Mesendoderm (in vitro differentiated cells): ENCODE measurements around the gene ARG2. TPM values are rescaled to one million over a fixed set of nuclear protein-coding genes. Genes with fewer than 3 reads are reported as not detected.
A peak's percentile ranks its signal among the peaks of the same experiment; 100 is the strongest.

ENCODE experiments used
- DNase-seq: peaks from one replicate; pipeline ENCODE4 v3.0.0; 2013
- H2AK5ac ChIP-seq: 2 replicates; pipeline ENCODE4 v1.6.1; 2013; ENCODE audit warnings: low read length, inconsistent platforms
- H2BK120ac ChIP-seq: 2 replicates; pipeline ENCODE4 v1.6.1; 2013; ENCODE audit warnings: low read depth, mild to moderate bottlenecking, low read length, moderate library complexity, mixed read lengths
- H2BK15ac ChIP-seq: replicated peaks from 2 replicates; pipeline ENCODE4 v1.6.1; 2013; ENCODE audit warnings: low read depth, mild to moderate bottlenecking, moderate library complexity
- H2BK5ac ChIP-seq: 2 replicates; pipeline ENCODE4 v1.6.1; 2013; ENCODE audit warnings: low read length, inconsistent platforms
- H3K18ac ChIP-seq: 2 replicates; pipeline ENCODE4 v1.6.1; 2013; ENCODE audit warnings: mild to moderate bottlenecking, low read length, mixed read lengths
- H3K23ac ChIP-seq: one replicate; pipeline ENCODE4 v1.6.1; 2013; ENCODE audit warnings: low read length
- H3K27ac ChIP-seq: 2 replicates; pipeline ENCODE4 v1.5.1; 2013; ENCODE audit warnings: low read depth, mild to moderate bottlenecking, inconsistent platforms, low read length, moderate library complexity
- H3K27me3 ChIP-seq: 2 replicates; pipeline ENCODE4 v1.6.1; 2013; ENCODE audit warnings: low read length, control low read depth, mild to moderate bottlenecking, inconsistent platforms; ENCODE audit not compliant: insufficient read depth, poor library complexity
- H3K36me3 ChIP-seq: 2 replicates; pipeline ENCODE4 v1.6.1; 2013; ENCODE audit warnings: low read length, inconsistent platforms; ENCODE audit not compliant: control insufficient read depth, insufficient read depth
- H3K4ac ChIP-seq: one replicate; pipeline ENCODE4 v1.6.1; 2013; ENCODE audit warnings: low read depth, mild to moderate bottlenecking, low read length, moderate library complexity
- H3K4me1 ChIP-seq: 2 replicates; pipeline ENCODE4 v1.6.1; 2013; ENCODE audit warnings: low read depth, low read length, inconsistent platforms; ENCODE audit not compliant: control insufficient read depth
- H3K4me2 ChIP-seq: 2 replicates; pipeline ENCODE4 v1.6.1; 2013; ENCODE audit warnings: low read length
- H3K4me3 ChIP-seq: 2 replicates; pipeline ENCODE4 v1.5.1; 2013; ENCODE audit warnings: mild to moderate bottlenecking, low read length
- H3K56ac ChIP-seq: one replicate; pipeline ENCODE4 v1.6.1; 2013; ENCODE audit warnings: low read length
- H3K79me1 ChIP-seq: 2 replicates; pipeline ENCODE4 v1.6.1; 2013; ENCODE audit warnings: low read length, inconsistent platforms
- H3K79me2 ChIP-seq: 2 replicates; pipeline ENCODE4 v1.6.1; 2013; ENCODE audit warnings: mild to moderate bottlenecking, low read length; ENCODE audit not compliant: control insufficient read depth, insufficient read depth
- H3K9ac ChIP-seq: 2 replicates; pipeline ENCODE4 v1.6.1; 2013; ENCODE audit warnings: low read length, inconsistent platforms
- H4K5ac ChIP-seq: one replicate; pipeline ENCODE4 v1.6.1; 2013; ENCODE audit warnings: low read length
- H4K8ac ChIP-seq: one replicate; pipeline ENCODE4 v1.6.1; 2013; ENCODE audit warnings: low read depth, mild to moderate bottlenecking, control low read depth, low read length, moderate library complexity
- WGBS: extraction: QIAGEN DNeasy Blood & Tissue Kit; methylation state at CpG from one replicate; pipeline ENCODE4 v1.1.7; 2013; ENCODE audit warnings: low lambda C conversion rate, missing lambda C conversion rate; ENCODE audit not compliant: insufficient coverage; ENCODE audit errors: extremely low coverage; 5-methylcytosine and 5-hydroxymethylcytosine counted together
- polyA plus RNA-seq, 2 experiments: library from polyadenylated mRNA; stranded (reverse); fragments of 200-250 nt; gene quantifications; one replicate each; pipeline ENCODE4 v1.2.3, GENCODE V29; 2013

Gene ARG2
- polyA plus RNA-seq (2013, experiment 1 of 2): 28.0 TPM
- 28.3 TPM for polyA plus RNA-seq (2013, experiment 2 of 2)

- no peak within 1 kb of the TSS for H2BK5ac ChIP-seq
- no peak within 1 kb of the TSS for H2BK15ac ChIP-seq
- peak within 1 kb of the TSS; percentile 86 for H3K4me2 ChIP-seq
- H2BK120ac ChIP-seq: no peak within 1 kb of the TSS
- H3K9ac ChIP-seq: peak within 1 kb of the TSS; percentile 86
- H2AK5ac ChIP-seq: no peak within 1 kb of the TSS
- H3K27me3 ChIP-seq: no peaks in the 10 kb centered on the region
- no peaks in the 10 kb centered on the region for H3K79me1 ChIP-seq
- H4K8ac ChIP-seq: no peak within 1 kb of the TSS
- peak within 1 kb of the TSS; percentile 93 for H3K56ac ChIP-seq
- no CpG with 5 or more reads among the region's 62 CpGs for WGBS
- no peak within 1 kb of the TSS for H4K5ac ChIP-seq
- H3K36me3 ChIP-seq: no peaks in the 10 kb centered on the region
- H3K79me2 ChIP-seq: no peaks in the 10 kb centered on the region
- H3K4ac ChIP-seq: no peak within 1 kb of the TSS
- H3K4me1 ChIP-seq: peaks cover 2% of the 10 kb centered on the region
- peak; percentile 99 for DNase-seq
- peak within 1 kb of the TSS; percentile 84 for H3K4me3 ChIP-seq
- H3K18ac ChIP-seq: no peak within 1 kb of the TSS
- H3K27ac ChIP-seq: no peak within 1 kb of the TSS
- H3K23ac ChIP-seq: peak within 1 kb of the TSS; percentile 57
Observed at GRCh38 chr14:67619446-67620216, at the start of gene ARG2. ARG2 (plus strand) TSS chr14:67619920; CDS start chr14:67619978, 58 bp downstream.

GRCh38 chr14:67570453-67570852, 49.3 kb upstream of the ARG2 start:
- H3K36me3 ChIP-seq: no peaks in the 10 kb centered on the region
- H4K5ac ChIP-seq: no peak overlapping the region
- H3K79me1 ChIP-seq: no peaks in the 10 kb centered on the region
- H3K4me2 ChIP-seq: no peak overlapping the region
- H4K8ac ChIP-seq: no peak overlapping the region
- no peak overlapping the region for H2BK5ac ChIP-seq
- H3K79me2 ChIP-seq: no peaks in the 10 kb centered on the region
- H2AK5ac ChIP-seq: no peak overlapping the region
- H3K27me3 ChIP-seq: no peaks in the 10 kb centered on the region
- no peak overlapping the region for H3K4me3 ChIP-seq
- no peak overlapping the region for H3K27ac ChIP-seq
- H3K4me1 ChIP-seq: no peaks in the 10 kb centered on the region
- no peak overlapping the region for H2BK120ac ChIP-seq
- H3K23ac ChIP-seq: no peak overlapping the region
- H3K4ac ChIP-seq: no peak overlapping the region
- no peak overlapping the region for H3K9ac ChIP-seq
- WGBS: no CpG with 5 or more reads among the region's 7 CpGs
- H3K56ac ChIP-seq: no peak overlapping the region
- H3K18ac ChIP-seq: no peak overlapping the region
- DNase-seq: no peak
- no peak overlapping the region for H2BK15ac ChIP-seq

GRCh38 chr14:67571275-67571990, 48.3 kb upstream of the ARG2 start:
- no peak overlapping the region for H3K27ac ChIP-seq
- no peak overlapping the region for H2BK15ac ChIP-seq
- H4K5ac ChIP-seq: no peak overlapping the region
- no peak overlapping the region for H3K4me3 ChIP-seq
- no peak overlapping the region for H2BK5ac ChIP-seq
- no peaks in the 10 kb centered on the region for H3K36me3 ChIP-seq
- no CpG with 5 or more reads among the region's 14 CpGs for WGBS
- H2BK120ac ChIP-seq: no peak overlapping the region
- no peak overlapping the region for H3K4ac ChIP-seq
- H3K4me1 ChIP-seq: no peaks in the 10 kb centered on the region
- peak; percentile 71 for DNase-seq
- H3K18ac ChIP-seq: no peak overlapping the region
- no peak overlapping the region for H3K4me2 ChIP-seq
- no peak overlapping the region for H3K9ac ChIP-seq
- H3K79me2 ChIP-seq: no peaks in the 10 kb centered on the region
- no peak overlapping the region for H3K56ac ChIP-seq
- H4K8ac ChIP-seq: no peak overlapping the region
- H3K79me1 ChIP-seq: no peaks in the 10 kb centered on the region
- no peak overlapping the region for H2AK5ac ChIP-seq
- no peak overlapping the region for H3K23ac ChIP-seq
- H3K27me3 ChIP-seq: no peaks in the 10 kb centered on the region

GRCh38 chr14:67571991-67572323, 47.8 kb upstream of the ARG2 start:
- Histone ChIP-seq H3K79me2 (no peaks in the 10 kb centered on the region), H3K36me3 (no peaks in the 10 kb centered on the region), H2BK120ac (no peak overlapping the region), H3K18ac (no peak overlapping the region), H3K4me3 (no peak overlapping the region), H3K4me2 (no peak overlapping the region), H4K5ac (no peak overlapping the region), H3K56ac (no peak overlapping the region), H3K23ac (no peak overlapping the region), H3K9ac (no peak overlapping the region), H4K8ac (no peak overlapping the region), H3K27ac (no peak overlapping the region), H3K4ac (no peak overlapping the region), H2BK5ac (no peak overlapping the region), H2BK15ac (no peak overlapping the region), H2AK5ac (no peak overlapping the region), H3K79me1 (no peaks in the 10 kb centered on the region), H3K27me3 (no peaks in the 10 kb centered on the region), H3K4me1 (no peaks in the 10 kb centered on the region)
- WGBS: no CpG with 5 or more reads among the region's 19 CpGs
- no peak for DNase-seq

GRCh38 chr14:67572608-67573007, 47.1 kb upstream of the ARG2 start:
- Histone ChIP-seq H3K4me3 (no peak overlapping the region), H4K8ac (no peak overlapping the region)
- no peak for DNase-seq

More at GRCh38 chr14:67572608-67573007, 47.1 kb upstream of the ARG2 start:
- no CpG with 5 or more reads among the region's 5 CpGs for WGBS
- Histone ChIP-seq H2BK5ac (no peak overlapping the region), H3K27ac (no peak overlapping the region), H3K79me1 (no peaks in the 10 kb centered on the region), H3K18ac (no peak overlapping the region), H2BK15ac (no peak overlapping the region), H3K36me3 (no peaks in the 10 kb centered on the region), H3K4me1 (no peaks in the 10 kb centered on the region), H2AK5ac (no peak overlapping the region), H3K4ac (no peak overlapping the region), H3K4me2 (no peak overlapping the region), H3K79me2 (no peaks in the 10 kb centered on the region), H2BK120ac (no peak overlapping the region), H3K9ac (no peak overlapping the region), H3K27me3 (no peaks in the 10 kb centered on the region), H4K5ac (no peak overlapping the region), H3K56ac (no peak overlapping the region), H3K23ac (no peak overlapping the region)
